Activated T-helper 1 cell treated with anti-CD3 and anti-CD28 coated beads, Interleukin-2, amount 50 U/mL, for 16 hours (primary cell): ENCODE results near the gene POMP.

Source experiments
- DNase-seq, 2 donors: peaks; one replicate each; pipeline ENCODE4 v3.0.0-alpha.2; 2020; ENCODE audit warnings: low read depth in 1 of 2, low spot score in 1 of 2

Gene POMP, protein sequence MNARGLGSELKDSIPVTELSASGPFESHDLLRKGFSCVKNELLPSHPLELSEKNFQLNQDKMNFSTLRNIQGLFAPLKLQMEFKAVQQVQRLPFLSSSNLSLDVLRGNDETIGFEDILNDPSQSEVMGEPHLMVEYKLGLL

DNA sequence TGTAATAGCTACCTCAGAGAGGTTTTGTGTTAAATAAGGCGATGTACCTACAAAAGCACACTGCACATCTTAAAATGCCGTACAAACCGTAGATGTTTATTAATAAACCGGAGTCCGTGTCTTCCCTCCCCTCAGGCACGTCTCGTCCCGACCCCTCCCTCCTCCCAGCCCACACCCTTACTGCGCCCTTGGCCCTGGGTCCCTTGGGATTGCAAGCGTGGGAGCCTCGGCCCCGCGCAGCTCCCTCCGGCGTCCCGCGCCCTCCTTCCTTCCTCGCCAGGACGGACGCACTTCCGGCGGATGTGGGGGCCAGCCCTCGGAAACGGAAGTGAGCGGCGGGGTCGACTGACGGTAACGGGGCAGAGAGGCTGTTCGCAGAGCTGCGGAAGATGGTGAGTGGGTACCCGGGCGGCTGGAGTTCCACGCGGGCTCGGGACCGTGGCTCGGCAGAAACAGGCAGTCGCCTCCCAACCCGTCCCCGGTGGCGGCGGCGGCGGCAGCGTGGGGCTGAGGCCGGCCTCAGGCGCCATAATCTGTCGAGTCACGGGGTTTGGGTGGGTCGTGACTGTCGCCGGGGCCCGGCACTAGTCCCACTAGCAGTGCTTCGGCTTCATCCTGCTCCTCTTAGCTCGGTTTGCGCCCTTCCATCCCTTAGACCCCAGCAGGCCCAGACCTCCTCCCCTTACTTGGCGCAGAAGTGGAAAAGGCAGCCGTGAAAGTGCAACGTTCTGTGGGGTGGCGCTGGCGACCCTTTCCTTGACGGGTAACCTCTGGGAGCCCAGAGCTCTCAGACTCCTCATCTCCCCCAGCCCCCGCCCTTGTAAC is at the start of gene POMP:
Gene POMP (plus strand): TSS at position 335 of the 825 bp plus-strand sequence. CDS start 55 bp downstream, at position 390.
- DNase-seq: peak; percentile 88 to 89

- DNase-seq: no peak
Observed at GRCh38 chr13:28609381-28609780, 49.5 kb upstream of the POMP start.

DNA sequence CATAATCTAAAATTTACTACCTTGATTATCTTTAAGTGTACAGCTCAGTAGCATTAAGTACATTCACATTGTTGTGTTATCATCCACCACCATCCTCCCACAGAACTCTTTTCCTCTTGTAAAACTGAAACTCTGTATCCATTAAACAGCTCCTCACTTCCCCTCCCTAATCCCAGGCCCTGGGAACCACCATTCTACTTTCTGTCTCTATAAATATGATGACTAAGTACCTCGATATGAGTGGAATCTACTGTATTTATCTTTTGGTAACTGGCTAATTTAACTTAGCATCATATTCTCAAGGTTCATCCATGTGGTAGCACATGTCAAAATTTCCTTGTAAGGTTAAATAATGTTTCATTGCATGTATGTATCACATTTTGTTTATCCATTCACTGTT is 49.0 kb upstream of the POMP start:
- DNase-seq: no peak

DNA sequence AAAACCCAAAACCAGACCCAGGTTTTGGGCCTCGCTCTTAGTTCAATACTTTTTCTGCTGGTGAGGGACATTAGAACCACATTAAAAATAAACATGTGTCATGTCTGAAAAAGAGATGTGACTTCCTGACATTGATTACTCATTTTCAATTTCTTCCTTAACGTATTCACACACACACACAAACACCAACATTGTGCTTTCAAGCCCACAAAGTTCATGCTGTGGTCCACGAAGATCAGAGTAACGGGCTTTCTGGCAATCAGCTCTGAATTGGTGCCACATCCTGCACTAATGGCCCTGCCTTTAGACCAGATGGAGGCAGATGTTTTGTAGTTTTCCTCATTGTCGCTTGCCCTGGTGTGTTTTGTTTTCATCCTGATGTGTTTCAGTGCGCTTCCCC is 47.9 kb upstream of the POMP start:
- no peak for DNase-seq

- DNase-seq: no peak
Observed at GRCh38 chr13:28611654-28612131, 47.2 kb upstream of the POMP start.

- DNase-seq: no peak
Observed at GRCh38 chr13:28613562-28613961, 45.4 kb upstream of the POMP start.

GRCh38 chr13:28615916-28616446 is 42.9 kb upstream of the POMP start:
- DNase-seq: no peak

GRCh38 chr13:28618230-28618994 is 40.5 kb upstream of the POMP start:
- DNase-seq: no peak

GRCh38 chr13:28620011-28620830 is 38.7 kb upstream of the POMP start:
- no peak for DNase-seq

DNA sequence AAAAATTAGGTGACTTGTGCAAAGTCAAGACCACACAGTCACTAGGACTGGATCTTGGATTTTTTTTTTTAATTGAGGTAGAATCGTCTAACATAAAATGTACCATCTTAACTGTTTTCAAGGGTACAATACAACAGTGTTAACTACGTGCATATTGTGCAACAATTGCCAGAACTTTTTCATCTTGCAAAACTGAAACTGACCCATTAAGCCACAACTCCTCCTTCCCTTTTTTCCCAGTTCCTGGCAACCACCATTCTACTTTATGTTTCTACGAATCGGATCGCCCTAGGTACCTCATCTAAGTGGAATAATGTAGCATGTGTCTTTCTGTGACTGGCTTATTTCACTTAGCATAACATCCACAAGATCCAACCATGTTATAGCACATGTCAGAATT is 37.5 kb upstream of the POMP start:
- no peak for DNase-seq

DNA sequence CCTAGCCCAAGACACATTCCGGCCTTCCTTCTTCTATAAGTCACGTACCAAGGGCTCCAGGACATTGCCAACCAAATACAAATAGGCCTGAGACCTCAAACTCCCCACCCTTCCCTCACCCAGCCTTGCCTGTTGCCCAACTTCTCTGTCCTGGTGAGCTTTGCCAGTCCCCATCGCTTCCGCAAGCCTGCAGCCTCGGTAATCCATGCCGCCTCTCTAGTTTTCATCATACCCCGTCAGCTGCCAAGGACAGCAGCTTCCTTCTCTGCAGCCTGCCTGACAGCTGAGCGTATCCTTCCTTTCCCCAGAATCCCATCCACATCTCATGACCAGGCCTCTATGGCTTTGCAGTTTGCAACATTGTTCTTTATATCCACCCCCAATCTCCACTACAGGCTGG is 36.6 kb upstream of the POMP start:
- DNase-seq: no peak

- no peak for DNase-seq
Observed at GRCh38 chr13:28623782-28624706, 34.9 kb upstream of the POMP start.

GRCh38 chr13:28624707-28625432 is 34.1 kb upstream of the POMP start:
- no peak for DNase-seq

DNA sequence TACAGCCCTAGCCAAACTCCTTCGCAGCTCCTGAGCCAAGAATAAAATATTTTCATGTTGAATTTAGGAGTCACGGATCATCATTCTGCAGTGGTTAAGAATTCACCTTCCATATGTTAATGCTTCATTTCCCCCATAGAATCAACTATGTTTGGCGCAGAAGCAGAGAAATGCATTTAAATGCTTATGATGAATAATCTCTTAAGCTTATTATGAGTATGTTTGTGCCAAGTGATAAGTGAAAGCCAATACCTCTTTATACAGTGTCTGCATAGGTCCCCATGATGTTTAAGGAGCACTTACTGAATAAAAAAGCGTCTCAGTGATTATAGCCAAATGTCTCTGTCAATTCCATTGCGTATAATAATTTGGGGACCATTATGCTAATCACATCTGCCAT is 32.7 kb upstream of the POMP start:
- DNase-seq: no peak

DNA sequence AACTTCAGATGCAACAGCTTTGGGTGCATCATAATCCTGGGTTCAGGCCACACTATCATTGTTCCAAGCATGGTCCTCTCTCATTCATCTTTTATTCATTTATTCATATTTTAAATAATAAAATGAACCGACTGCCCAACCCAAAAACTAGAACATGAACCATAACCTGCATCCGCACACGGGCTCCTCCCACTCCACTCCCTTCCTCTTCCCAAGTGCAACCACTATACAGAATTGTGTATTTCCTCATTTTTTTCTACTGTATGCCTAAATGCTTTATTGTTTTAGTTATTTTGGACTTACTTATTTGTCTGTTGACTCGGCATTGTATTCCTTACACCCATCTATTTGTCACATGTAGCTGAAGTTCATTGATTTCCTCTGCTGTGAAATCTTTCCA is 30.7 kb upstream of the POMP start:
- no peak for DNase-seq

DNA sequence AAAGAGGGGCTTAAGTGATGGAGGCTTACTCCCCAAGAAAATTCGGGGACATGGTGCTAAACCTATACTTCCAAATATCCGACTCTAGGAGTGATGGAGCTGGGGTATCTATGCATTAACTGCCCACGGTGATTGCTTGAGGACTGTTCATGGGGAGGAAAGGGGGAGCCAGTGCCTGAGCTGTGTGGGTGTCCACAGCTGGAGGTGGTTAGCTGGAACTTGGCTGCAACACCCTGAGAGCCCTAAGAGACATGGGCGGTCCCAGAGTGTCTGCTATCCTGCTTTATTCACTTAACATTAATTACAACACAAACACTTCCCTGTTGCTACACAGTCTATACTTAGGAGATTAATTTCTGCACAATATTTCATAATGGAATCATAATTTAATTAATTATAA is 28.1 kb upstream of the POMP start:
- no peak for DNase-seq

GRCh38 chr13:28631801-28632200 is 27.1 kb upstream of the POMP start:
- DNase-seq: no peak

- no peak for DNase-seq
Observed at GRCh38 chr13:28636069-28636468, 22.9 kb upstream of the POMP start.

- peak in 1 of 2 donors; percentile 9 for DNase-seq
Observed at GRCh38 chr13:28636677-28637317, 22.1 kb upstream of the POMP start.
